IMR-90 (cell line): Measurements from ENCODE around the gene SCARF1. TPM values are rescaled to one million over a fixed set of nuclear protein-coding genes. Genes with fewer than 3 reads are reported as not detected.

Experiments used
- ATAC-seq: fragments of 200-7000 bp; cut with Tn5 transposase; 2 replicates; pipeline ENCODE4 v1.9.1; 2020; ENCODE audit warnings: low read depth, mild to moderate bottlenecking, moderate library complexity
- BruUV-seq: library from RNA; stranded (reverse); fragments of 400-500 nt; replicated peaks from 2 replicates; lab custom pipeline; 2021; lab: Mats Ljungman, UMichigan
- CTCF ChIA-PET: fragments of 300-600 bp; formaldehyde crosslinking; extraction: SDS; loops from one replicate; lab custom pipeline; 2021; ENCODE audit warnings: antibody characterized with exemption; lab: Yijun Ruan, JAX
- POLR2A ChIA-PET: fragments of 300-600 bp; sonication (Branson Sonifier 250); formaldehyde crosslinking; loops from one replicate; lab custom pipeline; 2022; ENCODE audit warnings: antibody characterized with exemption; ENCODE audit not compliant: unreplicated experiment; lab: Charles Lee
- DNase-seq: peaks from one replicate; pipeline ENCODE4 v3.0.0; 2013
- H2AFZ ChIP-seq: replicated peaks from 2 replicates; pipeline ENCODE3; 2013; ENCODE audit warnings: low read length, mild to moderate bottlenecking; ENCODE audit not compliant: poor library complexity
- H2AK5ac ChIP-seq: 2 replicates; pipeline ENCODE4 v1.6.1; 2013; ENCODE audit warnings: low read depth, low read length, inconsistent platforms
- H2AK9ac ChIP-seq: replicated peaks from 2 replicates; pipeline ENCODE3; 2013; ENCODE audit warnings: mild to moderate bottlenecking, low read depth, low read length, moderate library complexity; ENCODE audit not compliant: poor library complexity
- H2BK120ac ChIP-seq: 2 replicates; pipeline ENCODE4 v1.6.1; 2013; ENCODE audit warnings: low read depth, low read length, inconsistent platforms
- H2BK15ac ChIP-seq: 3 replicates; pipeline ENCODE4 v1.6.1; 2013; ENCODE audit warnings: low read depth, low read length, inconsistent platforms
- H2BK20ac ChIP-seq: 2 replicates; pipeline ENCODE4 v1.6.1; 2013; ENCODE audit warnings: low read depth, mild to moderate bottlenecking, inconsistent platforms, low read length, moderate library complexity
- H2BK5ac ChIP-seq: 2 replicates; pipeline ENCODE4 v1.6.1; 2013; ENCODE audit warnings: mild to moderate bottlenecking, low read depth, low read length, inconsistent platforms; ENCODE audit not compliant: poor library complexity, severe bottlenecking
- H3K14ac ChIP-seq: replicated peaks from 2 replicates; pipeline ENCODE4 v1.6.1; 2013; ENCODE audit warnings: low read depth, low read length, inconsistent platforms
- H3K18ac ChIP-seq: 2 replicates; pipeline ENCODE4 v1.6.1; 2013; ENCODE audit warnings: low read depth, low read length, control low read depth
- H3K23ac ChIP-seq: 2 replicates; pipeline ENCODE4 v1.6.1; 2013; ENCODE audit warnings: low read depth, low read length, inconsistent platforms
- H3K27ac ChIP-seq: 2 replicates; pipeline ENCODE4 v1.5.1; 2013; ENCODE audit warnings: mild to moderate bottlenecking, control low read depth, low read length; ENCODE audit not compliant: insufficient read depth
- H3K27me3 ChIP-seq: 2 replicates; pipeline ENCODE4 v1.6.1; 2013; ENCODE audit warnings: low read length; ENCODE audit not compliant: control insufficient read depth, insufficient read depth
- H3K36me3 ChIP-seq: 2 replicates; pipeline ENCODE4 v1.6.1; 2013; ENCODE audit warnings: low read length, mixed read lengths; ENCODE audit not compliant: control insufficient read depth, insufficient read depth
- H3K4ac ChIP-seq: 2 replicates; pipeline ENCODE4 v1.6.1; 2013; ENCODE audit warnings: low read depth, low read length, inconsistent platforms
- H3K4me1 ChIP-seq: 2 replicates; pipeline ENCODE4 v1.6.1; 2013; ENCODE audit warnings: low read length, mixed read lengths; ENCODE audit not compliant: control insufficient read depth, insufficient read depth
- H3K4me2 ChIP-seq: 2 replicates; pipeline ENCODE4 v1.6.1; 2013; ENCODE audit warnings: low read depth, mild to moderate bottlenecking, control low read depth, low read length, moderate library complexity
- H3K4me3 ChIP-seq: 2 replicates; pipeline ENCODE4 v1.5.1; 2013; ENCODE audit warnings: low read depth, mild to moderate bottlenecking, control low read depth, low read length, moderate library complexity; ENCODE audit not compliant: insufficient read depth
- H3K56ac ChIP-seq: 2 replicates; pipeline ENCODE4 v1.6.1; 2013; ENCODE audit warnings: low read length, inconsistent platforms; ENCODE audit not compliant: insufficient read depth; ENCODE audit errors: extremely low read depth
- H3K79me1 ChIP-seq, 2 experiments: 2 replicates each; pipeline ENCODE4 v1.6.1; 2013; ENCODE audit warnings: low read length in 2 of 2, inconsistent platforms in 1 of 2, low read depth in 1 of 2
- H3K9ac ChIP-seq: 2 replicates; pipeline ENCODE4 v1.6.1; 2013; ENCODE audit warnings: low read depth, low read length, control low read depth
- H3K9me1 ChIP-seq: 2 replicates; pipeline ENCODE4 v1.6.1; 2013; ENCODE audit warnings: low read length, inconsistent platforms; ENCODE audit not compliant: insufficient read depth
- H3K9me3 ChIP-seq: 2 replicates; pipeline ENCODE4 v1.6.1; 2013; ENCODE audit warnings: low read length; ENCODE audit not compliant: control insufficient read depth, insufficient read depth
- H4K20me1 ChIP-seq: 2 replicates; pipeline ENCODE4 v1.6.1; 2013; ENCODE audit warnings: low read length, inconsistent platforms; ENCODE audit not compliant: insufficient read depth
- H4K5ac ChIP-seq: 2 replicates; pipeline ENCODE4 v1.6.1; 2013; ENCODE audit warnings: mild to moderate bottlenecking, low read depth, low read length, control low read depth
- H4K8ac ChIP-seq, 2 experiments: 2 replicates each; pipeline ENCODE4 v1.6.1; 2013; ENCODE audit warnings: low read depth in 2 of 2, low read length in 2 of 2, control low read depth in 1 of 2, inconsistent platforms in 1 of 2
- H4K91ac ChIP-seq: 2 replicates; pipeline ENCODE4 v1.6.1; 2013; ENCODE audit warnings: low read depth, low read length, inconsistent platforms; ENCODE audit not compliant: insufficient read depth
- CHD1 ChIP-seq: IDR thresholded peaks from 2 replicates; pipeline ENCODE4 v1.6.1; 2012; ENCODE audit warnings: low read depth, low read length, improper control_type of control experiment
- MAFK ChIP-seq: IDR thresholded peaks from 2 replicates; pipeline ENCODE4 v1.6.1; 2012; ENCODE audit warnings: low read depth, low read length, improper control_type of control experiment
- MXI1 ChIP-seq: IDR thresholded peaks from 2 replicates; pipeline ENCODE4 v1.6.1; 2012; ENCODE audit warnings: low read depth, mild to moderate bottlenecking, low read length, moderate library complexity, borderline replicate concordance
- POLR2A ChIP-seq: IDR thresholded peaks from 2 replicates; pipeline ENCODE4 v1.6.1; 2012; ENCODE audit warnings: mild to moderate bottlenecking, low read depth, low read length
- RCOR1 ChIP-seq: IDR thresholded peaks from 2 replicates; pipeline ENCODE4 v1.6.1; 2012; ENCODE audit warnings: mild to moderate bottlenecking, low read length, improper control_type of control experiment; ENCODE audit not compliant: insufficient replicate concordance
- USF2 ChIP-seq: fragments of 150-350 bp; IDR thresholded peaks from 2 replicates; pipeline ENCODE4 v1.6.1; 2017; ENCODE audit warnings: mild to moderate bottlenecking, antibody characterized with exemption, low read length, low read depth
- WGBS, 2 experiments: methylation state at CpG; one replicate each; pipeline versions ENCODE4 v1.1.5 to v1.1.7; 2013; ENCODE audit warnings: missing lambda C conversion rate in 2 of 2; ENCODE audit not compliant: insufficient read length in 1 of 2; ENCODE audit errors: extremely low coverage in 2 of 2; 5-methylcytosine and 5-hydroxymethylcytosine counted together
- dilution Hi-C: fragments of 300-500 bp; cut with HindIII; formaldehyde crosslinking; loops from one replicate; pipeline ENCODE4 v1.14.3; 2018; ENCODE audit warnings: low sequenced_read_pairs; ENCODE audit not compliant: unreplicated experiment
- in situ Hi-C: fragments of 300-500 bp; cut with MboI; formaldehyde crosslinking; loops from 3 replicates; pipeline ENCODE4 v1.14.3; 2019; ENCODE audit warnings: low sequenced_read_pairs, inconsistent platforms, mixed read lengths
- intact Hi-C: fragments of 100-400 bp; cut with micrococcal nuclease; formaldehyde crosslinking; loops from 2 replicates; pipeline ENCODE4 v1.10.0; 2022
- polyA plus RNA-seq, 3 experiments: library from polyadenylated mRNA; depleted of rRNA; stranded (reverse); fragments of >200 nt; gene quantifications; 2 replicates each; pipeline ENCODE4 v1.2.3, GENCODE V29; 2012; ENCODE audit warnings: low replicate concordance in 1 of 3
- total RNA-seq: library from RNA; depleted of rRNA; stranded (reverse); fragments of >200 nt; gene quantifications from 2 replicates; pipeline ENCODE4 v1.2.3, GENCODE V29; 2012
- TF ChIP-seq, protein P1 (sequence below): conservative IDR thresholded peaks from 2 replicates; pipeline ENCODE4 v1.5.1; 2012; ENCODE audit warnings: mild to moderate bottlenecking, low read depth, low read length, improper control_type of control experiment

SCARF1 gene
- total and polyA plus RNA-seq, 2 of the 4 experiments (the other 2 are of a cell fraction), result 0.18 to 0.43 TPM

- intact Hi-C loops, result no loop called here
- Histone ChIP-seq H3K4me3 (no peak overlapping the region), H2AK9ac (no peak overlapping the region), H3K18ac (no peak overlapping the region), H2BK5ac (no peak overlapping the region), H3K79me1 (no peaks in the 10 kb centered on the region), H4K5ac (no peak overlapping the region), H4K91ac (no peak overlapping the region), H3K4me2 (no peak overlapping the region), H3K9me1 (no peaks in the 10 kb centered on the region; the same call in 1 of the 2 replicates), H3K9me3 (peaks cover 6% of the 10 kb centered on the region; the same call in 1 of the 2 replicates), H3K9ac (no peak overlapping the region), H3K4me1 (peaks cover 6% of the 10 kb centered on the region; the same call in 1 of the 2 replicates), H2AFZ (no peak overlapping the region), H3K27me3 (no peaks in the 10 kb centered on the region), H3K23ac (no peak overlapping the region), H3K56ac (no peak overlapping the region), H3K14ac (no peak overlapping the region), H2BK120ac (no peak overlapping the region), H3K27ac (no peak overlapping the region), H3K4ac (no peak overlapping the region), H2BK15ac (no peak overlapping the region), H4K8ac (no peak overlapping the region), H3K36me3 (no peaks in the 10 kb centered on the region), H2BK20ac (no peak overlapping the region), H2AK5ac (no peak overlapping the region), H4K20me1 (no peaks in the 10 kb centered on the region; the same call in 1 of the 2 replicates)
- ChIA-PET POLR2A (no interaction called here), CTCF (no interaction called here)
- DNase-seq (no peak), ATAC-seq (no peak)
- dilution Hi-C loops, result no loop called here
- in situ Hi-C loops, result no loop called here
- 81% methylated on average over 22 of the region's 26 CpGs; no CpG with 5 or more reads in 1 of the 2 experiments for WGBS, 2 experiments
- TF ChIP-seq, protein P1, sequence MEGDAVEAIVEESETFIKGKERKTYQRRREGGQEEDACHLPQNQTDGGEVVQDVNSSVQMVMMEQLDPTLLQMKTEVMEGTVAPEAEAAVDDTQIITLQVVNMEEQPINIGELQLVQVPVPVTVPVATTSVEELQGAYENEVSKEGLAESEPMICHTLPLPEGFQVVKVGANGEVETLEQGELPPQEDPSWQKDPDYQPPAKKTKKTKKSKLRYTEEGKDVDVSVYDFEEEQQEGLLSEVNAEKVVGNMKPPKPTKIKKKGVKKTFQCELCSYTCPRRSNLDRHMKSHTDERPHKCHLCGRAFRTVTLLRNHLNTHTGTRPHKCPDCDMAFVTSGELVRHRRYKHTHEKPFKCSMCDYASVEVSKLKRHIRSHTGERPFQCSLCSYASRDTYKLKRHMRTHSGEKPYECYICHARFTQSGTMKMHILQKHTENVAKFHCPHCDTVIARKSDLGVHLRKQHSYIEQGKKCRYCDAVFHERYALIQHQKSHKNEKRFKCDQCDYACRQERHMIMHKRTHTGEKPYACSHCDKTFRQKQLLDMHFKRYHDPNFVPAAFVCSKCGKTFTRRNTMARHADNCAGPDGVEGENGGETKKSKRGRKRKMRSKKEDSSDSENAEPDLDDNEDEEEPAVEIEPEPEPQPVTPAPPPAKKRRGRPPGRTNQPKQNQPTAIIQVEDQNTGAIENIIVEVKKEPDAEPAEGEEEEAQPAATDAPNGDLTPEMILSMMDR, result no peak
- no peak for TF ChIP-seq CHD1
- no peak for TF ChIP-seq MXI1
- no peak for TF ChIP-seq USF2
- no peak for TF ChIP-seq RCOR1
- TF ChIP-seq POLR2A, result no peak
- no peak for TF ChIP-seq MAFK
- no TSS peak for BruUV-seq
These were observed 39.1 kb downstream of the SCARF1 start for GRCh38 chr17:1606352-1606985.
